T-helper 2 cell treated with Interferon-gamma antibody and Interleukin-4, amounts not matched to agents 5 μg/mL and 100 μg/mL, for 36 hours (primary cell): ENCODE data around the gene B4GALNT4.
"Not testable (repeated sequence)": the region's sequence is repeated elsewhere in the genome, so short reads cannot be mapped to it uniquely, and the experiment has no call there.

Source experiments
- DNase-seq: peaks from one replicate; pipeline ENCODE4 v3.0.0; 2021; ENCODE audit warnings: low spot score
- H3K27ac Mint-ChIP-seq: one replicate; pipeline ENCODE4 v1.8.0; 2021; ENCODE audit warnings: mild to moderate bottlenecking, mixed read lengths
- H3K27me3 Mint-ChIP-seq: one replicate; pipeline ENCODE4 v1.8.0; 2021; ENCODE audit warnings: low read depth, mixed read lengths
- H3K36me3 Mint-ChIP-seq: one replicate; pipeline ENCODE4 v1.8.0; 2021; ENCODE audit warnings: low read depth, mixed read lengths
- H3K4me1 Mint-ChIP-seq: one replicate; pipeline ENCODE4 v1.8.0; 2021; ENCODE audit warnings: low read depth, mixed read lengths
- H3K4me3 Mint-ChIP-seq: one replicate; pipeline ENCODE4 v1.8.0; 2022; ENCODE audit warnings: mild to moderate bottlenecking, moderate library complexity, mixed read lengths
- H3K9me3 Mint-ChIP-seq: one replicate; pipeline ENCODE4 v1.8.0; 2021; ENCODE audit warnings: mixed read lengths

B4GALNT4 gene

DNA sequence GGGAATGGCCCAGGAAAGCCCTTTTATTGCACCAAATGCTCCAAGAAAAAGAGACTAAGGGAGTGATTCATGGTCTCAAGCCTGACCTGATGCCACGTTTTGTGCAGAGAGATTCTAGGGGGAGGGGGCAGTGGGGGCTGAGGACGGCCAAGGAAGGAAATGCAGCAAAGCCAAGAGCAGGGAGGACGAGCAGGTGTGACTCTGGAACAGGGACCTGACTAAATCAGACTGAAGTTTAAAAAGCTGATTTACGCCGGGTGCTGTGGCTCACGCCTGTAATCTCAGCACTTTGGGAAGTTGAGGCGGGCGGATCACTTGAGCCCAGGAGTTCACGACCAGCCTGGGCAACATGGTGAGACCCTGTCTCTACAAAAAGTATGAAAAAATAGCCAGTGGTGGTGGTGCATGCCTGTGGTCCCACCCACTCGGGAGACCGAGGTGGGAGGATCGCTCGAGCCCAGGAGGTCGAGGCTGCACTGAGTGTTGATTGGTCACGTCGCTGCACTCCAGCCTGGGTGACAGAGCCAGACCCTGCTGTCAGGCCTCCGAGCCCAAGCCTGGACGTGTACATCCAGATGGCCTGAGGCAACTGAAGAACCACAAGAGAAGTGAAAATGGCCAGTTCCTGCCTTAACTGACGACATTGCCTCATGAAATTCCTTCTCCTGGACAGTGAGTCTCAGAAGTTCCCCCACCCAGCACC lies 37.8 kb upstream of the B4GALNT4 start:
- Mint-ChIP-seq H3K27me3 (no peaks in the 10 kb centered on the region), H3K4me3 (peak overlapping the region; percentile 65), H3K9me3 (no peaks in the 10 kb centered on the region), H3K27ac (peak overlapping the region; percentile 77), H3K4me1 (peaks cover 55% of the 10 kb centered on the region), H3K36me3 (peaks cover 14% of the 10 kb centered on the region)
- DNase-seq = no peak

DNA sequence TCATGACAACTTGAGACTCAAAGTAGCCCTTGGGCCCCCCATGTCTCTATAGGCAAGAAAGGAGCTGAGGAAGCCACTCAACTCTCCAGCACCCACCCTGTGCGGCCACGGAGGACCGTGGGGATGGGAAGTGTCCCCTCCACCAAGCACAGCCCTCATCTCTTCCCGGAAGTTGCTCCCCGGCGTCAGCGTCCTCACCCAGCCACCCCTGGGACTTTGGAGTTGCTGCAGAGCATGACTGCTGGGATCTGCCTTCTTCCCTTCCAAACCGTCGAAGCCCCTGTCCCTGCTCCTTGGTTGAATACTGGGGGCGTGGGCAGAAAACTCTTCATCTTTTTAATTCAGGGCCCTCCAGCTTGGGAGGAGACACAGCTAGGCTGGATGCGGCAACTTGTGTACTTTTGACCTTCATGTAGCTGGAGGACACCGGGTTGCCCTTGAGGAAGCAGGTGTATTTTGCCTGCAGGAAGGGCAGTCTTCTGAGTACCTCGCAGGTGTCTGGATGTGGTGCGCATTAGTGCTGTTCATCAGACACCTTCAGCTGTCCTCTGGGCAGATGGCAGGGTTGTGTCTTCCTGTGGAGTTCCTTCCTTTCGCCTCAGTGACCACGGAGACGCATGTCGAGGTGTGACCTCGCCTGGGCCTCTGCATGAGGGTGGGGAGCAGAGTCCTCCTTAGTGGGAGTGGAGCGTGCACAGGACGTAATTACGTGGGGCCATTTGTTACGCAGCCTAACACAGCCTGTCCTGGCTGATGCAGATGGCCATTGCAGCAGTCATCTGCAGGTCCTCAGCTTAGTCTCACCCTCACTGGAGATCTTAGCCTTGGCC lies 36.4 kb upstream of the B4GALNT4 start:
- no peak overlapping the region for H3K4me3 Mint-ChIP-seq
- peaks cover 14% of the 10 kb centered on the region for H3K36me3 Mint-ChIP-seq
- peak overlapping the region; percentile 49 for H3K27ac Mint-ChIP-seq
- no peaks in the 10 kb centered on the region for H3K9me3 Mint-ChIP-seq
- DNase-seq = no peak
- no peaks in the 10 kb centered on the region for H3K27me3 Mint-ChIP-seq
- peaks cover 48% of the 10 kb centered on the region for H3K4me1 Mint-ChIP-seq

DNA sequence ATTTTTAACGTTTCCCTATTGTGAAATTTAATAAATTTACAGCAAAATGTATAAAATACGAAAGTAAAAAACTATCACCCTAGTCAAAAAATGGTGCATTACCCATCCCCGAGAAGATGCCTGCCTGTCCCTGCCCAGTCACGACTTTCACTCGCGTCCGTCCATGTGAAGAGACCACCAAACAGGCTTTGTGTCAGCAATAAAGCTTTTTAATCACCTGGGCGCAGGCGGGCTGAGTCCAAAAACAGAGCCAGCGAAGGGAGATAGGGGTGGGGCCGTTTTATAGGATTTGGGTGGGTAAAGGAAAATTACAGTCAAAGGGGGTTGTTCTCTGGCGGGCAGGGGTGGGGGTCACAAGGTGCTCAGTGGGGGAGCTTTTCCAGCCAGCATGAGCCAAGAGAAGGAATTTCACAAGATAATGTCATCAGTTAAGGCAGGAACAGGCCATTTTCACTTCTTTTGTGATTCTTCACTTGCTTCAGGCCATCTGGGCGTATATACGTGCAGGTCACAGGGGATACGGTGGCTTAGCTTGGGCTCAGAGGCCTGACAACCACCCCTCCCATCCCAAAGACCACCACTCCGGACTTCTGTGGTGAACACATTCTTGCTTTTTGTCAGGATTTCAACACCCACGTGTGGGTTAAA lies 35.6 kb upstream of the B4GALNT4 start:
- not testable (repeated sequence) for H3K9me3 Mint-ChIP-seq, H3K27me3 Mint-ChIP-seq, H3K27ac Mint-ChIP-seq, DNase-seq, H3K4me3 Mint-ChIP-seq
- peaks cover 44% of the 10 kb centered on the region for H3K4me1 Mint-ChIP-seq
- peaks cover 14% of the 10 kb centered on the region for H3K36me3 Mint-ChIP-seq

DNA sequence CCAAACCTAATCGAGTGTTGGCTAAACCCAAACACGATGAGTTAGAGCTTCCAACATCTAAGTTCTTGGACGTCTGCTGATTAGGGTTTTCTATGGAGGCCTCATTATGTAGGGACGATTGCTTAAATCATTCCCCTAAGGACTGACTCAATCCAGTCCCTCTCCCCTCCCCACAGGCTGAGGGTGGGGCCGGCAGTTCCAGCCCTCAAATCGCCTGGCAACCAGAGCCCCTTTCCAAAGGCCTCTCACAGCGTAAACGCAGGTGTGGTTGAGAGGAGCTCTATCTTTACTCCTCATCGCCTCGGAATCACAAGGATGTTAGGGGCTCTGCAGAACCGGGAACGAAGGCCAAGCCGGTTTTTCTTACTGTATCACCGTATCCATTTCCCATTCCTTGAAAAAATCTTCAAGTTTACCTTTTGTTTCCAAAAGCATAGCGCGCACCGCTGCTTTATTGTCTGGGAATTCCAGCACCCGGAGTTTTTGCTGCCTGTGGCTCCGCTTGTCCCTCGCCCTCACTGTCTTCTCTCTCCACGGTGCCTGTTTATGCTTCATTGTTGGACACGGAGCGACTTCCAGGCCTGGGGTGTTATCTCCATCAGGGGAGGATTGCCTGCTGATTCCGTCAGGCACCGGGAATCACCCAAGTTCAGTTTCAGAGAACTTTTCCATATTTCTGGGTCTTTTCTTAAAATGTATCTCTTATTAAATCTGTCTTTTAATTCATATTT lies 34.9 kb upstream of the B4GALNT4 start:
- H3K9me3 Mint-ChIP-seq = no peaks in the 10 kb centered on the region
- peaks cover 38% of the 10 kb centered on the region for H3K4me1 Mint-ChIP-seq
- no peak overlapping the region for H3K27ac Mint-ChIP-seq
- no peak for DNase-seq
- peaks cover 11% of the 10 kb centered on the region for H3K36me3 Mint-ChIP-seq
- H3K27me3 Mint-ChIP-seq = no peaks in the 10 kb centered on the region
- no peak overlapping the region for H3K4me3 Mint-ChIP-seq

DNA sequence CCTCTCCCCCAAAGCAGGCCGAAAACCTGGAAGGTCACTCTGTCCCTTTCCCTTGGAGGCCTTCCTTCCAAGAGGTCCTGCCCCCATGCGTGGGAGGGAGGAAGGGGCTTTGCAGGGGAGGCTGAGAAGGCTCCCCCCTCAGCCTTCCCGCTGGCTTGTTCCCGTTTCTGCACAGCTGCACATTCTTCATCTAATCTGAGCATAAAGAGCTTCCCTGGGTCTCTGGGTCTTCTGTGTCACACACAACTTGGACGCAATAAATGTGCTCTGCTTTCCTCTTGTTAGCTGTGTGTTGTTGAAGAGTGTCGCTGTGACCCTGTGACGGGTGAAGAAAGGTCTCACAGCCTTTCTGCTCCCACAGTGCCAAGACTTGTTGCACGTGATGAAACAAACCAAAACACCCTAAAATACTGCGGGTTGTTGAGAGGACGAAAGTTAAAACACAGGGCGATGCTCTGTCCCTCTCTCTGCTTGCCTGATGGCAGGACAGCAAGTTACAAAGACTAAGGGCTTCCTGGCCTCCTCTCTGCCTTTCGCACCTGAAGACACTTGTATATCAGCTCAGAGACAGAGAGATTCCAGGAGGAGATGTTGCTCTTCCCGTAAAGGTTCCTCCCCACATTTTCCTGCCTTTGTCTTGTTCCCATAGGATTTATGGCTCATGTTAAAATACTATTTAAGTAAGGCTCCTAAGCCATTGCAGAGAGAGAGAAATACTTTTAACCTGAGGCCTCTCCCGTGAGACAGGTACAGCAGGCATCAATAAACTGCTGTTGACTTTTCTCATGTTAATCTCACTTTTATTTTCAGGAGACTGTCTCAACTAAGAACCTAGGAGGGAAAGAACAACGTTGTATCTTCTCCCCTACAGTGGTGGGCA lies 33.3 kb upstream of the B4GALNT4 start:
- Mint-ChIP-seq H3K36me3 (peaks cover 8% of the 10 kb centered on the region), H3K4me3 (no peak overlapping the region), H3K27ac (no peak overlapping the region), H3K27me3 (peaks cover 8% of the 10 kb centered on the region), H3K4me1 (peaks cover 30% of the 10 kb centered on the region), H3K9me3 (no peaks in the 10 kb centered on the region)
- DNase-seq = no peak

DNA sequence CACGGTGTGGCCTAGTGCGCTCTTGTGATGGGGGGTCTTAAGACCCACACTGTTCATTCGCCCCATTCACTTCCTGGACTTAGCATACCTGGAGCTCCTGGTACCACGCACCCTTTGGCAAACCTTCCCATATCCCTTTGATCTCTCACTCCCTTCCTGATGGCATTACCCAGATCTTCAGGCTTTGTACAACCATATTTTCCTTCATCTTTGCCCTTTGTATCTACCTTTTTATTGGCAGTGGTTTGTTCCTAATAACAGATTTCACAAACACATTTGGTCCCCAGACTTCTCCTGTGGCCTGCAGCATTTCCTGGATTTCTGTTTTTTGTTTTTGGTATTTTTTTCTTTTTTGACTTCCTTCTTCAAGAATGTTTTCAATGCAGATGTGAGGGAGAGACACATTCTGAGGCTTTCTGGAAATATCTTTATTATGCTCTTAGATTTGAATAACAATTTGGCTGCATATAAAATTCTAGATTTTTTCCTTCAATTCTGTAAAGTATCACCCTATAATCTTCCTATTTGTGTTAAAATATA lies 32.6 kb upstream of the B4GALNT4 start:
- peaks cover 8% of the 10 kb centered on the region for H3K36me3 Mint-ChIP-seq
- no peaks in the 10 kb centered on the region for H3K9me3 Mint-ChIP-seq
- H3K4me1 Mint-ChIP-seq = peaks cover 28% of the 10 kb centered on the region
- no peak overlapping the region for H3K4me3 Mint-ChIP-seq
- H3K27me3 Mint-ChIP-seq = peaks cover 11% of the 10 kb centered on the region
- no peak overlapping the region for H3K27ac Mint-ChIP-seq
- no peak for DNase-seq

DNA sequence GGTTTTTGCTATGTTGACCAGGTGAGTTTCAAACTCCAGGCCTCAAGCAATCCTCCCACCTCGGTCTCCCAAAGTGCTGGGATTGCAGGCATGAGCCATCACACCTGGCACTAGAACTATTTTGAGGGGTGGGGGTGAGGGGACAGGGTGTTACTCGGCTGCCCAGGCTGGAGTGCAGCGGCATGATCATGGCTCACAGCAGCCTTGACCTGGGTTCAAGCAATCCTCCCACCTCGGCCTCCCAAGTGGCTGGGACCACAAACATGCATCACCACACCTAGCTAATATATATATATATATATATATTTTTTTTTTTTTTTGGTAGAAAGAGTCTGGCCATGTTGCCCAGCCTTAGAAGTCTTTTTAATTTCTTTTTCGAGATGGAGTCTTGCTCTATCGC lies 31.6 kb upstream of the B4GALNT4 start:
- H3K27ac Mint-ChIP-seq = no peak overlapping the region

DNA sequence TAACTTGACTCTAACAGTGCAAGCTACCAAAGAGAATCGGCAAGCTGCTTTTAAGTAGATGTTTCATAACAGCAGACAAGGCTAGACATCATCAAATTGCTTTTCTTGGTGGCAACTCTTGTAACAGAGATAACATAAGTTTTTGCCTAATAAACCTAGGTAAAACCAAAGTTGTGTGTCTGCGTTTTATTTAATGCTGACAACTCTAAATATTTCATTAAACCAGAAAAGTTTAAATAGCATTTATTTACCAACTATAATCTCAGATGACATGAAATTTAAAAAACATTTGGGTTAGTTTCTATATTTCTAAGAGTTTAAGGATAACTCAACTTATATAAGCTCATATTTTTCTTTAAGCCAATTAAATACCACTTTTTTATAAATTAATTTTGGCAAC lies 29.3 kb upstream of the B4GALNT4 start:
- H3K4me1 Mint-ChIP-seq = peaks cover 29% of the 10 kb centered on the region
- H3K27me3 Mint-ChIP-seq = peaks cover 11% of the 10 kb centered on the region
- no peak for DNase-seq
- H3K27ac Mint-ChIP-seq = no peak overlapping the region
- no peak overlapping the region for H3K4me3 Mint-ChIP-seq
- no peaks in the 10 kb centered on the region for H3K9me3 Mint-ChIP-seq
- no peaks in the 10 kb centered on the region for H3K36me3 Mint-ChIP-seq

More for the DNA sequence above, 31.6 kb upstream of the B4GALNT4 start:
- Mint-ChIP-seq H3K36me3 (peaks cover 6% of the 10 kb centered on the region), H3K4me3 (no peak overlapping the region), H3K9me3 (no peaks in the 10 kb centered on the region), H3K4me1 (peaks cover 34% of the 10 kb centered on the region), H3K27me3 (peaks cover 11% of the 10 kb centered on the region)
- DNase-seq = no peak

DNA sequence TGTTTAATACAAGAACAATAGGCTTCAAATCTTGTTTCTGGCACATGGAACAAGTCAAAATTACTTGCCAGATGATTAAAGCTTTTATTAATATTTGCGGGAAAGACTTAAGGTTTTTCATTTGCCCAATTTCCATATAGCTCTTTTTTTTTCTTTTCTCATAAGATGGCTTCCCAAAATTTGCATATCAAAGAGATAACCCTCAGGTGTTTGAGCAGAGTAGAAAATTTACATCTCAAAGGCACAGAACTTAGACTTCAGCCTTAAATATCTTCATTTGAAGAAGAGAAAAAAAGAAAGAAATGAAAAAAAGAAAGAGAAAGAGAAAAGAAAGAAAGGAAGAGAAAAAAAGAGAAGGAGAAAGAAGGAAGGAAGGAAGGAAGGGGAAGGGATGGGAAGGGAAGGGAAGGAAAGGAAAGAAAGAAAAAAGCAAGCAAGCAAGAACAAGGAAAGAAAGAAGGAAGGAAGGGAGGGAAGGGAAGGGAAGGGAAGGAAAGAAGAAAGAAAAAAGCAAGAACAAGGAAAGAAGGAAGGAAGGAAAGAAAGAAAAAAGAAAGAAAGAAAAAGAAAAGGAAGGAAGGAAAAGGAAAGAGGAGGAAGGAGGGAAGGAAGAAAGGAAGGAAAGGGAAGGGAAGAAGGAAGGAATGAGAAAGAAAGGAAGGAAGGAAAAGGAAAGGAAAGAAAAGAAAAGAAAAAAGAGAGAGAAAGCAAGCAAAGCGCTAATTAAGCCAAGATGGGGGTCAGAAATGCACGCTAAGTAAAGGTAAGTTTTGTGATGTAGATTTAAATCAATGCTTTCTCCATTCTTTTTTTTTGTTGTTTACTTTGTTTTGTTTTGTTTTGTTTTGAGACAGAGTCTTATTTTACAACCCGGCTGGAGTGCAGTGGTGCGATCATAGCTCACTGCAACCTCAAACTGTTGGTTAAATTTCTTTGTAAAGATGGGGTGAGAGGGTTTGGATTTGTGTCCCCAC lies 28.5 kb upstream of the B4GALNT4 start:
- Mint-ChIP-seq H3K27ac (no peak overlapping the region), H3K4me1 (peaks cover 26% of the 10 kb centered on the region), H3K27me3 (peaks cover 11% of the 10 kb centered on the region), H3K4me3 (no peak overlapping the region), H3K9me3 (no peaks in the 10 kb centered on the region), H3K36me3 (no peaks in the 10 kb centered on the region)
- no peak for DNase-seq

DNA sequence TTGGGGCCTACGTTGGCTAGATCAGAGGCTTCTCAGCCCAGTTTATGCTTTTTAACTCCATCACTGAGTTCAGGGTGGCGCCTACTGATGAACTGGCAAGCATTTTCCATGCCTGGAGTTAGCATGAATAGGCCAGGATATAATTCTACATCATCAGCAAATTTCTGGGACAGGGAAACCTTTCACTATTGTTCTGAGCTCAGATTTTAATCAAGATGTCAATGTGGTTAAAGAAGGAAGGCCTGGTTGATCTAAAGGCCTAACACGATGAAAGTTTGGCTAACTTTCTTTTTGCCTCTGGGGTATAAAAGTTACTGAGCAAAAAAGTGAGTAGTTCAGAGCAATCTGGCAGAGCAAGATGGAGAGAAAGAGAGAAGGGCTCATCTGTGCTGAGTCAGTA lies 27.0 kb upstream of the B4GALNT4 start:
- peak overlapping the region; percentile 33 for H3K27ac Mint-ChIP-seq
- no peak for DNase-seq

DNA sequence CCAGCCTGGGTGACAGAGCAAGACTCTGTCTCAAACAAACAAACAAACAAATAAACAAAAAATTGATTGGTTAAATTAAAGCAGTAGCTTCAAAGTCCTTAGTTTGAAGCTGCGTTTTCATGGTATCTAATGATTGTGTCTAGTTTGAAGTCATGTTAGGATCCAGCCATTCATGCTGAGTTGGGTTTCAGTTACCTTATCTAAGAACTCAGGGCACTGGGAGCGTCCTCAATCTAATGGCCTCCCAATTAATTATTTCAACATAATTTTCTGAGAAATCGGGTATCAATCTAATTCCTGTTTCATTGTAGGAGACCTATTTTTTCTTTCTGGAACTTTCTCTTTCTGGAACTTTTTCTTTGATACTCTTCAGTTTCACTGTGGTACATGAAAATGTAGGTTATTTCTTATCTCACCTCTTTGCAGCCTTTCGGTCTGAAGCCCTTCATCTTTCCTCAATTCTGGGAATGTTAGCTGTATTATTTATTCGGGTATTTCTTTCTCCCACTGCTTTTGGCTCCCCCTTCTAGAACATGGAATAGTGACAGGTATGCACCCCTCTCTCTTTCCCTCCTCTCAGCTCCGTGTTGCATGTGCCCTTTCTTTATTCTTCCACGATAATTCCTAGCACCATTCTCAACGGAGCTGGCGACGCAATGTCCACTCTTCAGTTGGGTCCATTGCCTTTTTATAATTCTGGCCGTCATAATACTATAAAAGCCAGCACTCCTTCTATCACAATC lies 24.3 kb upstream of the B4GALNT4 start:
- H3K27ac Mint-ChIP-seq = no peak overlapping the region
- H3K9me3 Mint-ChIP-seq = no peaks in the 10 kb centered on the region
- peaks cover 15% of the 10 kb centered on the region for H3K27me3 Mint-ChIP-seq
- no peaks in the 10 kb centered on the region for H3K36me3 Mint-ChIP-seq
- H3K4me1 Mint-ChIP-seq = peaks cover 19% of the 10 kb centered on the region
- H3K4me3 Mint-ChIP-seq = no peak overlapping the region
- no peak for DNase-seq

More for the DNA sequence above, 27.0 kb upstream of the B4GALNT4 start:
- Mint-ChIP-seq H3K9me3 (no peaks in the 10 kb centered on the region), H3K36me3 (no peaks in the 10 kb centered on the region), H3K4me1 (peaks cover 19% of the 10 kb centered on the region), H3K27me3 (peaks cover 15% of the 10 kb centered on the region), H3K4me3 (peak overlapping the region; percentile 0)
